CD4-positive, alpha-beta T cell (primary cell): Measurements from ENCODE around the gene ZNF610. TPM values are rescaled to one million over a fixed set of nuclear protein-coding genes. Genes with fewer than 3 reads are reported as not detected.

Experiments used
- ATAC-seq: fragments of 200-7000 bp; cut with Tn5 transposase; one replicate; pipeline ENCODE4 v1.10.0; 2022; ENCODE audit warnings: mild to moderate bottlenecking; ENCODE audit not compliant: poor library complexity
- CTCF ChIA-PET: fragments of 350-600 bp; sonication (Branson Sonifier 250); formaldehyde crosslinking; loops from one replicate; lab custom pipeline; 2021; ENCODE audit warnings: antibody characterized with exemption, inconsistent platforms; lab: Charles Lee
- POLR2A ChIA-PET: fragments of 350-600 bp; sonication (Branson Sonifier 250); formaldehyde crosslinking; loops from one replicate; lab custom pipeline; 2021; ENCODE audit warnings: antibody characterized with exemption, inconsistent platforms; lab: Charles Lee
- DNase-seq, 14 experiments: peaks; one replicate each; pipeline ENCODE4 v3.0.0-alpha.2; 2013 to 2020; ENCODE audit warnings: mixed read lengths in 2 of 14
- H3K27ac ChIP-seq, 2 donors: one replicate each; pipeline versions ENCODE4 v1.5.1 to v1.7.0; 2013; ENCODE audit warnings: low read length in 2 of 2, low read depth in 1 of 2, mild to moderate bottlenecking in 1 of 2
- H3K27me3 ChIP-seq, 2 experiments: 1 replicate in 1 of 2; 2 replicates in 1 of 2; pipeline versions ENCODE4 v1.6.1 to v1.7.0; 2013; ENCODE audit warnings: low read length in 2 of 2, control low read depth in 1 of 2, mild to moderate bottlenecking in 1 of 2, moderate library complexity in 1 of 2; ENCODE audit not compliant: insufficient read depth in 2 of 2, control insufficient read depth in 1 of 2
- H3K36me3 ChIP-seq: one replicate; pipeline ENCODE4 v1.6.1; 2013; ENCODE audit warnings: low read length, control low read depth; ENCODE audit not compliant: insufficient read depth
- H3K4me1 ChIP-seq: one replicate; pipeline ENCODE4 v1.6.1; 2013; ENCODE audit warnings: low read length, control low read depth; ENCODE audit not compliant: insufficient read depth
- H3K4me3 ChIP-seq: one replicate; pipeline ENCODE4 v1.5.1; 2013; ENCODE audit warnings: mild to moderate bottlenecking, low read length, moderate library complexity
- H3K9me3 ChIP-seq, 2 experiments: 1 replicate in 1 of 2; 2 replicates in 1 of 2; pipeline versions ENCODE4 v1.6.1 to v1.7.0; 2013; ENCODE audit warnings: low read length in 2 of 2, mild to moderate bottlenecking in 2 of 2, control low read depth in 1 of 2, moderate library complexity in 1 of 2; ENCODE audit not compliant: control insufficient read depth in 1 of 2, insufficient read depth in 1 of 2
- H3K27ac Mint-ChIP-seq: one replicate; pipeline ENCODE4 v1.8.0; 2020; ENCODE audit warnings: mixed read lengths
- H3K27me3 Mint-ChIP-seq: one replicate; pipeline ENCODE4 v1.8.0; 2021; ENCODE audit warnings: mixed read lengths
- H3K36me3 Mint-ChIP-seq: one replicate; pipeline ENCODE4 v1.8.0; 2021; ENCODE audit warnings: low read depth, mixed read lengths
- H3K4me1 Mint-ChIP-seq: one replicate; pipeline ENCODE4 v1.8.0; 2021; ENCODE audit warnings: low read depth, mixed read lengths
- H3K4me3 Mint-ChIP-seq: one replicate; pipeline ENCODE4 v1.8.0; 2020; ENCODE audit warnings: mild to moderate bottlenecking, mixed read lengths
- H3K9me3 Mint-ChIP-seq: one replicate; pipeline ENCODE4 v1.8.0; 2020; ENCODE audit warnings: mixed read lengths
- intact Hi-C, 2 experiments: fragments of 100-400 bp; cut with DNase I in 1 of 2; cut with micrococcal nuclease in 1 of 2; formaldehyde crosslinking; loops; one replicate each; pipeline versions ENCODE4 v1.15.1 to v1.9.0; 2023 to 2025; cut with DNase I, micrococcal nuclease
- total RNA-seq, 174 experiments: library from RNA in 2 of 174; stranded (reverse) in 2 of 174; gene quantifications; one replicate each; pipeline ENCODE4 v1.2.3 and lab custom pipeline; 2021 to 2026
- TF ChIP-seq, protein P1 (sequence below): fragments of 200-600 bp; IDR thresholded peaks from one replicate; pipeline ENCODE4 v1.8.0; 2022; ENCODE audit warnings: antibody characterized with exemption, mild to moderate bottlenecking

Gene ZNF610
- total RNA-seq, 2 experiments from 2014 or later, result 0.52 to 0.53 TPM

DNA sequence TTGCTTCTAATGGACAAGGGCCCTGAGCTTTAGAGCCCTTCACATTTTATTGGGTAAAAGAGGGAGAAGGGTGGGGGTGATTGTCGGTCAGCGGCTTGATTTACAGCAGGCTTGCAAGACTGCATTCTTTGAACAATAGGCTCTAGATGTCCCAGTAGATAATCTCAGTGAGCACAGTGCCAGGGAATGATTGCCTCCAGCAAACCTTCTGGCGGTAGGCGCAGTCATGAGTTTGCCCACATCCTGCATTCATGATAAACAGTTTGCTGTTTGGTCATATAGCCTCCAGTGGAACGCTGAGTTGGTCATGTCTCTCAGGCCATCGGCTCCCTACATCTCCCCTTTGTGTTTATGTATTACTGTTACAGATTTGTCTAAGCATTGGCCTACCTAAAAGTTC lies 74.2 kb downstream of the ZNF610 start:
- DNase-seq (no peak), ATAC-seq (no peak)
- Mint-ChIP-seq H3K27me3 (no peaks in the 10 kb centered on the region), H3K4me3 (no peak overlapping the region), H3K36me3 (peaks cover 100% of the 10 kb centered on the region), H3K27ac (no peak overlapping the region), H3K9me3 (peaks cover 20% of the 10 kb centered on the region), H3K4me1 (no peaks in the 10 kb centered on the region)
- CTCF ChIA-PET, result no interaction called here
- Histone ChIP-seq H3K9me3 (peaks cover 59 to 85% of the 10 kb centered on the region in 2 experiments), H3K27me3 (no peaks in the 10 kb centered on the region), H3K27ac (no peak overlapping the region), H3K4me3 (no peak overlapping the region), H3K36me3 (peaks cover 54% of the 10 kb centered on the region), H3K4me1 (no peaks in the 10 kb centered on the region)
- intact Hi-C loops, result no loop called here
- TF ChIP-seq, protein P1, sequence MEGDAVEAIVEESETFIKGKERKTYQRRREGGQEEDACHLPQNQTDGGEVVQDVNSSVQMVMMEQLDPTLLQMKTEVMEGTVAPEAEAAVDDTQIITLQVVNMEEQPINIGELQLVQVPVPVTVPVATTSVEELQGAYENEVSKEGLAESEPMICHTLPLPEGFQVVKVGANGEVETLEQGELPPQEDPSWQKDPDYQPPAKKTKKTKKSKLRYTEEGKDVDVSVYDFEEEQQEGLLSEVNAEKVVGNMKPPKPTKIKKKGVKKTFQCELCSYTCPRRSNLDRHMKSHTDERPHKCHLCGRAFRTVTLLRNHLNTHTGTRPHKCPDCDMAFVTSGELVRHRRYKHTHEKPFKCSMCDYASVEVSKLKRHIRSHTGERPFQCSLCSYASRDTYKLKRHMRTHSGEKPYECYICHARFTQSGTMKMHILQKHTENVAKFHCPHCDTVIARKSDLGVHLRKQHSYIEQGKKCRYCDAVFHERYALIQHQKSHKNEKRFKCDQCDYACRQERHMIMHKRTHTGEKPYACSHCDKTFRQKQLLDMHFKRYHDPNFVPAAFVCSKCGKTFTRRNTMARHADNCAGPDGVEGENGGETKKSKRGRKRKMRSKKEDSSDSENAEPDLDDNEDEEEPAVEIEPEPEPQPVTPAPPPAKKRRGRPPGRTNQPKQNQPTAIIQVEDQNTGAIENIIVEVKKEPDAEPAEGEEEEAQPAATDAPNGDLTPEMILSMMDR, result no peak
- POLR2A ChIA-PET, result no interaction called here

- H3K27ac Mint-ChIP-seq, result no peak overlapping the region
- no peaks in the 10 kb centered on the region for H3K4me1 ChIP-seq
- intact Hi-C loops, result no loop called here
- no peak for ATAC-seq
- H3K9me3 ChIP-seq, result peaks cover 48 to 99% of the 10 kb centered on the region in 2 experiments
- H3K9me3 Mint-ChIP-seq, result peaks cover 16% of the 10 kb centered on the region
- H3K4me1 Mint-ChIP-seq, result no peaks in the 10 kb centered on the region
- POLR2A ChIA-PET, result no interaction called here
- no peak overlapping the region for H3K4me3 ChIP-seq
- H3K4me3 Mint-ChIP-seq, result no peak overlapping the region
- H3K36me3 ChIP-seq, result peaks cover 10% of the 10 kb centered on the region
- no peaks in the 10 kb centered on the region for H3K27me3 ChIP-seq
- TF ChIP-seq, protein P1, result no peak
- no peak for DNase-seq
- CTCF ChIA-PET, result no interaction called here
- no peak overlapping the region for H3K27ac ChIP-seq
- H3K36me3 Mint-ChIP-seq, result peaks cover 81% of the 10 kb centered on the region
- no peaks in the 10 kb centered on the region for H3K27me3 Mint-ChIP-seq
Observed at GRCh38 chr19:52415711-52416110, 79.7 kb downstream of the ZNF610 start.

Other genes with a start within 250 kb of the ZNF610 start
- gene ZNF841, start 240.5 kb upstream of the ZNF610 start, total RNA-seq, result 10 to 100 TPM; 20.0 TPM
- gene ZNF616, start 196.3 kb upstream of the ZNF610 start, total RNA-seq, result 1 to 10 TPM in 1 of 2 experiments, under 1 TPM in 1; 0.99 to 1.5 TPM
- gene ZNF836, start 164.6 kb upstream of the ZNF610 start, total RNA-seq, result 10 to 100 TPM; 24.1 to 26.2 TPM
- gene PPP2R1A, start 146.2 kb upstream of the ZNF610 start, total RNA-seq, result 100 to 1,000 TPM; 151 to 157 TPM
- 10 to 100 TPM; 39.3 to 43.2 TPM for gene ZNF766, start 66.7 kb upstream of the ZNF610 start, total RNA-seq
- gene ZNF480, start 39.1 kb upstream of the ZNF610 start, total RNA-seq, result 1 to 10 TPM; 4.8 to 5.3 TPM
- 10 to 100 TPM; 27.6 to 33.8 TPM for gene ZNF880, start 33.7 kb downstream of the ZNF610 start, total RNA-seq
- 10 to 100 TPM; 16.3 to 16.9 TPM for gene ZNF528, start 61.6 kb downstream of the ZNF610 start, total RNA-seq
- gene ZNF534, start 92.9 kb downstream of the ZNF610 start, total RNA-seq, result not detected
- gene ZNF578, start 117.3 kb downstream of the ZNF610 start, total RNA-seq, result 1 to 10 TPM; 1.6 TPM
- gene ZNF808, start 191.4 kb downstream of the ZNF610 start, total RNA-seq, result 10 to 100 TPM; 13.4 to 15.3 TPM
- gene ZNF701, start 234.0 kb downstream of the ZNF610 start, total RNA-seq, result 1 to 10 TPM; 7.9 to 8.2 TPM